ENCODE measurements around the gene SLC6A9. TPM values are rescaled to one million over a fixed set of nuclear protein-coding genes. Genes with fewer than 3 reads are reported as not detected.

The SLC6A9 gene
- total RNA-seq, 3 donors from 2014 or later, result 21.1 to 52.5 (median 38.1) TPM

DNA sequence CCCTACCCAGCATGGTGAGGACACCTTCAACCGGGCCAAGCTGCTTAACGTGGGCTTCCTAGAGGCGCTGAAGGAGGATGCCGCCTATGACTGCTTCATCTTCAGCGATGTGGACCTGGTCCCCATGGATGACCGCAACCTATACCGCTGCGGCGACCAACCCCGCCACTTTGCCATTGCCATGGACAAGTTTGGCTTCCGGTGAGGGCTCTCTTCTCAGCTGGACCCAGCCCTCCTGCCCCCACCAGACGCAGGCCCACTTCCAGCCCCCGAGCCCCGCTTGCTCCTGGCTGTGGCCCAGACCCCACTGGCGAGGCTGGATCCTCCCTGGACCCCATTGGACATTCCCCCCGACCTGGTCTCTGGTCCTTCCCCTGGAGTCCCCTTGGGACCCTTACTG, 46.4 kb downstream of the SLC6A9 start:
- H3K9me3 ChIP-seq, result no peaks in the 10 kb centered on the region
- DNase-seq (no peak), ATAC-seq (no peak)
- intact Hi-C loops (cut with DNase I, micrococcal nuclease), result no loop called here
- no peaks in the 10 kb centered on the region for H3K36me3 ChIP-seq (ENCODE audit: low read depth)
- TF ChIP-seq CTCF (IDR thresholded peaks at IDR 0.05), result no peak
- peaks cover 22% of the 10 kb centered on the region for H3K4me1 ChIP-seq (ENCODE audit: low read depth)
- H3K4me3 ChIP-seq, result no peak overlapping the region

GRCh38 chr1:43983253-43983899, 47.9 kb downstream of the SLC6A9 start:
- ATAC-seq, result no peak
- intact Hi-C loops (cut with DNase I, micrococcal nuclease), result no loop called here
- TF ChIP-seq CTCF (IDR thresholded peaks at IDR 0.05), result no peak
- no peak overlapping the region for H3K4me3 ChIP-seq
- no peaks in the 10 kb centered on the region for H3K9me3 ChIP-seq
- H3K36me3 ChIP-seq (ENCODE audit: low read depth), result no peaks in the 10 kb centered on the region
- DNase-seq, result peak in 1 of 3 donors; percentile 44
- peaks cover 27% of the 10 kb centered on the region for H3K4me1 ChIP-seq (ENCODE audit: low read depth)

DNA sequence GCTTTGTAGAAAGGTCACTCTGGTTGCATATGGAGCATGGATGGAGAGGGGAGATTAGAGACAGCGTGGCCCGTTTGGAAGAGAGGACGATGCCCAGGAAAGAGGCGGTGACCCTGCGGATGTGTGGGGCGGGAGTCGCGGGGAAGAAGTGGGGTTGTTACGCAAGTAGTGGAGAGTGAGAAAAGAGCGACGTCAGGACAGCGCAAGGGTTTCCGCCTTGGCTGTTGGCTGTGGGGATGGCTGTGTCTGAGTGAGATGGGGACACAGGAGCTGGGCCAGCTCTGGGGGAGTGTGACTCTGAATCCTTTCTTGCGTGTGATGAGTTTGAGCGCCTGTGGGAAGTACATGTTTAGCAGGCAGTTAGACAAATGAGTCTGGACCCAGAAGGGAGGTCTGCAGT, 48.5 kb downstream of the SLC6A9 start:
- Histone ChIP-seq H3K36me3 (ENCODE audit: low read depth) (no peaks in the 10 kb centered on the region), H3K4me1 (ENCODE audit: low read depth) (peaks cover 32% of the 10 kb centered on the region), H3K9me3 (no peaks in the 10 kb centered on the region), H3K4me3 (no peak overlapping the region)
- ATAC-seq (no peak), DNase-seq (peak in 1 of 3 donors; percentile 53)
- TF ChIP-seq CTCF (IDR thresholded peaks at IDR 0.05), result no peak
- intact Hi-C loops (cut with DNase I, micrococcal nuclease), result no loop called here

DNA sequence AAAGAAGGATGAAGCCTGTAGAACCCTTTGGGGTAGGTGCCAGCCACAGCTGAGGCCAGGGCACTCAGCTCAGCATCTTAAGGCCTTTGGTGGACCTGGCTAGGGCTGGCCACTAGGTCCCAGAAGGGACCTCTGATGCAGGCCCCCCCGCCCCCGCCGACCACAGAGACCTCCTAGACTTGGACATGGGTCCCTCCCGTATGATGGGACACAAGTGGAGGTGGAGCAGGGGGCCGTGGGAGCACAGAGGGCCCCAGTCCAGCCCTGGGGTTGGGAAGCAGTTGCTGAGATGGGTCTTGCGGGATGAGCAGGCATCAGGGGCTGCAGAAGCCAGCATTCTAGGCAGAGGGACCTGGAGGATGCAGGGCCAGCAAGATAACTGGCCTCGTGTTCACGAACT, 49.0 kb downstream of the SLC6A9 start:
- DNase-seq, result peak in 1 of 3 donors; percentile 54
- Histone ChIP-seq H3K4me1 (ENCODE audit: low read depth) (peaks cover 30% of the 10 kb centered on the region), H3K4me3 (no peak overlapping the region), H3K9me3 (no peaks in the 10 kb centered on the region), H3K36me3 (ENCODE audit: low read depth) (no peaks in the 10 kb centered on the region)
- no peak for TF ChIP-seq CTCF (IDR thresholded peaks at IDR 0.05)
- ATAC-seq, result no peak
- intact Hi-C loops (cut with DNase I, micrococcal nuclease), result no loop called here

DNA sequence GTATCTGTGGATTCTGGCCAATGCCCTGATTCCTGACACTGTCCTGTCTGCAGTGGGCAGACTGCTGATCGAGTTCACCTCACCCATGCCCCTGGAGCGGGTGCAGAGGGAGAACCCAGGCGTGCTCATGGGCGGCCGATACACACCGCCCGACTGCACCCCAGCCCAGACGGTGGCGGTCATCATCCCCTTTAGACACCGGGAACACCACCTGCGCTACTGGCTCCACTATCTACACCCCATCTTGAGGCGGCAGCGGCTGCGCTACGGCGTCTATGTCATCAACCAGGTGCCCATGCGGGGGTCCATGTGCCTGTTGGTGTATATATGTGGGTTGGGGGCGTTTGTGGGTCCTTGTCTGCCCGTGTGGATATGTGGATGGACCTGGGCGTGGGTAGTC, 49.6 kb downstream of the SLC6A9 start:
- H3K36me3 ChIP-seq (ENCODE audit: low read depth), result no peaks in the 10 kb centered on the region
- no peak for TF ChIP-seq CTCF (IDR thresholded peaks at IDR 0.05)

DNA sequence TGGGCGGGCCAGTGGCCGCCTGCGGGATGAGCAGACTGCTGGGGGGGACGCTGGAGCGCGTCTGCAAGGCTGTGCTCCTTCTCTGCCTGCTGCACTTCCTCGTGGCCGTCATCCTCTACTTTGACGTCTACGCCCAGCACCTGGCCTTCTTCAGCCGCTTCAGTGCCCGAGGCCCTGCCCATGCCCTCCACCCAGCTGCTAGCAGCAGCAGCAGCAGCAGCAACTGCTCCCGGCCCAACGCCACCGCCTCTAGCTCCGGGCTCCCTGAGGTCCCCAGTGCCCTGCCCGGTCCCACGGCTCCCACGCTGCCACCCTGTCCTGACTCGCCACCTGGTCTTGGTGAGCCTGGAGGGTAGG, 50.1 kb downstream of the SLC6A9 start:
- DNase-seq (peak; percentile 76 to 85 (median 82)), ATAC-seq (peak; percentile 84)
- Histone ChIP-seq H3K9me3 (no peaks in the 10 kb centered on the region), H3K4me3 (no peak overlapping the region), H3K36me3 (ENCODE audit: low read depth) (no peaks in the 10 kb centered on the region), H3K4me1 (ENCODE audit: low read depth) (peaks cover 37% of the 10 kb centered on the region)
- TF ChIP-seq CTCF (IDR thresholded peaks at IDR 0.05), result no peak
- intact Hi-C loops (cut with DNase I, micrococcal nuclease), result no loop called here

More for the DNA sequence above, 49.6 kb downstream of the SLC6A9 start:
- no peak overlapping the region for H3K4me3 ChIP-seq
- H3K9me3 ChIP-seq, result no peaks in the 10 kb centered on the region
- intact Hi-C loops (cut with DNase I, micrococcal nuclease), result no loop called here
- peak in 1 of 3 donors; percentile 55 for DNase-seq
- no peak for ATAC-seq
- peaks cover 32% of the 10 kb centered on the region for H3K4me1 ChIP-seq (ENCODE audit: low read depth)
